ENCODE measurements around the gene PCED1B.
"Not testable (repeated sequence)": the region's sequence is repeated elsewhere in the genome, so short reads cannot be mapped to it uniquely, and the experiment has no call there.

The PCED1B gene

GRCh38 chr12:47088021-47088944, 8.9 kb downstream of the PCED1B start:
- DNase-seq, result no peak

DNA sequence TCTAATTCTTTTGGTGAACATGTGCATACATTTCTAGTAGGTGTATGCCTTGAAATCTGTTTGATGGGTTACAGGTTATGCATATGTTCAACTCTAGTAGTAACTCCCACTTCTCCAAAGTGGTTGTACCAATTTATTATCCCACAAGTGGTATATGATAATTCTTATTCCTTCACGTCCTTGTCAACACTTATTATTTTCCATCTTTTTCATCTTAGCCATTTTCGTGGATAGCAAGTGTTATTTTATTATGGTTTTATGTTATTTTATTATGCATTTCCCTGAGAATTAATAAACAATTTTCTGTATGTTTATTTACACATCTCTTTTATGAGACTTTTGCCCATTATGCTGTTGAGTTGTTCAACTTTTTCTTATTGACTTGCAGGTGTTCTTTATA, 11.6 kb downstream of the PCED1B start:
- no peak for DNase-seq

DNA sequence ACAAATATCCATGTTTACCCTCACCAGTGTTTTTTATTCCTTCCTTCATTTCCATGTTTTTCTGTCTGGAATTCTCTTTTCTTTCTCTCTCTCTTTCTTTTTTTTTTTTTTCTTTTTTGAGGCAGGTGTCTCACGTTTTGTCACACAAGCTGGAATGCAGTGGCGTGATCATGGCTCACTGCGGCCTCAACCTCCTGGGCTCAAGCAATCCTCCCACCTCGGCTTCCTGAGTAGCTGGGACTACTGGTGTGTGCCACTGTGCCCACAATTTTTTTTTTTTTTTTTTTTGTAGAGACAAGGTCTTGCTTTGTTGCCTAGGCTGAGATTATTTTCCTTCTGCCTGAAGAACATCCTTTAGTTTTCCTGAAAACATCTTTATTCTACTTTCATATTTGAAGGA, 15.4 kb downstream of the PCED1B start:
- DNase-seq, result no peak

DNA sequence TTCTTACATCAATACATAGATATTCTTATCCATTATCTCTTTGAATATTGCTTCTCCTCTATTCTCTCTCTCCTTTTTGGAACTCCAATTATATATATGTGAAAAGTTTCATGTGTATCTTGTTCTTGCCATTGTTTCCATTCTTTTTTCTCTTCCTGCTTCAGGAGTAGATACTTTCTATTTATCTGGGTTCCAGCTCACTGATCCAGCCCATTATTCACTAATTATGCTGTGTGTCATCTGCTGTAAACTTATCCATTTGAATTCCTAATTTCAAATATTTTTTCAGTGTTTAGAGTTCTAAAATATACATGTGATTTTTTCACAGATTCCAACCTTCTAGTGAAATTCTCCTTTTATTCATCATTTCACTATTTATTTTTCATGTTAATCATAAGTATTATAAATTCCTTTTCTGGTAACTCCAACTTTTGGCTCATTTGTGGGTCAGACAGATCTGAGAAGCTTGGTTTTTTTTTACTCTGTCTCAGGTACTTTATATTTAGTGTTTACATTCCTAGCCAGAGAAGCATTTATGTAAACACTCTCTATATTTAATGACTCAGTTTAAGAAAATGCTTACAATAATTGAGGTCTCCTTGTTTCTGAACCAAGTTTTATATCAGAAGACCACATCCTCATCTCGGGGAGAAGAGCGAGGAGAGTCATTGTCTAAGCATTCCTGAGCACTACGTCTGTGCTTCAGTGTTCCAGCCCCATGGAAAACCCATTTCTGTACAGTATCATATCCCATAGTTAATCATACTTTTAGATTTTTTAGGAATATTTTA, 16.2 kb downstream of the PCED1B start:
- DNase-seq, result no peak

DNA sequence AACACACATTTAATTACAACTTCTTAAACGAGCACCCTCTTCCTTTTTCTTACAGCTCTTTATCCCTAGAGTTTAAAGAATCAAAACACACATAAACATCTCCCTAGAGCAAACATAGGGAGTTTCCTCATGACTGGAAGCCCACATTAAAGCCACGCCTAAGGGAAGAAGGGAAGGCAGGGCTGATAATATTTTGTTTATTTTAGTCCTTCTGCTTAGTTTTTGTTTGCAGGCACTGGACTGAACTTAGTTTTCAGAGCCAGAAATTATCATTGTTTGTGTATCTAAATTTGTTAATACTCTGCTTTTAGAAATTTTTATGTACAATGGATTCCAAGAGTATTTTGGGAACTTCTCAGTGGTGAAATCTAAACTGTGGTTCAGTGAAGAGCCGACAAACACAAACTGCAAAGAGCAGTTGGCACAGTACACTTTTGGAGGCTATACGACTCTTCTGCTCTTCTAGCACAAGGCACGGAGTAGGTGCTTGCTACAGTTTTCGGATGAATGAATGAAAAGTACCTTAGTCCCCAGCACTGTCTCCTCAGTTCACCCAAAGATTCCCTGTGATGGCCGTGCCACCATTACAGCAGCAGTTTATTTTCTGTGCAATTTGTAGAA, 18.0 kb downstream of the PCED1B start:
- no peak for DNase-seq

GRCh38 chr12:47098099-47098498, 18.7 kb downstream of the PCED1B start:
- no peak for DNase-seq

- DNase-seq, result no peak
These were observed 20.2 kb downstream of the PCED1B start for GRCh38 chr12:47099610-47100009.

DNA sequence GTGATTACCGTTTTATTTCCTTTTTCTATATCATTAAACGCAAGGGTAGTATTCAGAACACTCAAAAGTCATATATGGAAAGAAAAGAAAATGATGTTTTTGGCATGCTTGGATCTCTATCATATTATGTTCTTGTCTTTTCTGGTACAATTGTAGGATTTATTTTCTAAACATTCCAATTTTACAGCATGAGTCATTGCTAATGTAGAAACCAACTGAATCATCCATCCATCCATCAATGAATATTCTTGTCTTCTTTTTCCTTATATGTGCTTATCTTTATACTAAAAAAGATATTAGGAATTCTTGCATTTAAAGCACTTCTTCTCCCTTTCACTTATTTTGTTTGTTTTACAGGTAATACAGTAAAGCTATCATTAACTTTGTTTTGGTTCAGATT, 20.7 kb downstream of the PCED1B start:
- no peak for DNase-seq

DNA sequence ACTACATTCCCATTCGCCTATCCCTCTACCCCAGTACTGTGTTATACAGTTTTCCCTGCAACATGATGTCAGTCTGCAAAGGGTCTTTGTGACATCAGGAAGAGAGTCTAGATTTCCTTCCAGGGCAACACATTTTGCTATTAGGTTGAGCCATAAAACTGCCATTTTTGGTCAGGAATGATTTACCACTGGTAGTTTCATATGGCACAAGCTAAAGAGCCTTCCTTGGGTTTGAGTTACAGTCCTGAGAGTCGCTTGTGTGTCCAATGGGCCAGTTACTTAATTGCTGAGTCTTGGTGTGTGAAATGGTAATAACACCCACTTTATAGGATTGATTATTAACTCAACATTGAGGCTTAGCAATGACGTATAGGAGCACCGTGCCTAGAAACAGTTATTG, 23.0 kb downstream of the PCED1B start:
- DNase-seq, result no peak

GRCh38 chr12:47102845-47103651, 23.6 kb downstream of the PCED1B start:
- no peak for DNase-seq

GRCh38 chr12:47105914-47106674, 26.7 kb downstream of the PCED1B start:
- DNase-seq, result no peak

DNA sequence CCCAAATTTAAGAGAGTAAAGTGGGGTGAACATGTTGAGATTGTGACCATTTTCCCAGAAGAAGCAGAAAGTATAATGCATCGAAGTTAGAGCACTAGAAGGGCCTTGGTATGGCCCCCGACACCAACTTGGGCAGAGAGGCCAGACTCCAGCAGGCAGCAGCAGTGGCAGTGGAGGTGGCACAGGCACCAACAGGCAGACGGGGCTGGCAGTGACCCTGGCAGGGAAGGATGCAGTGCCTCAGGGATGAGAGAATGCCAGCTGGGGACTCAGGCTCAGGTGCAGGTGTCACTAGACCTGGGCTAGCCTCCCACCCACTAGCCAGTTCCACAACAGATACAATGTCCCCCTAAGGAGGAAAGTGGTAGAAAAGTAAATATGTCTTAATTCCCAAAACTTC, 28.0 kb downstream of the PCED1B start:
- no peak for DNase-seq

GRCh38 chr12:47107926-47108325, 28.5 kb downstream of the PCED1B start:
- DNase-seq, result no peak

GRCh38 chr12:47110011-47110541, 30.7 kb downstream of the PCED1B start:
- no peak for DNase-seq

DNA sequence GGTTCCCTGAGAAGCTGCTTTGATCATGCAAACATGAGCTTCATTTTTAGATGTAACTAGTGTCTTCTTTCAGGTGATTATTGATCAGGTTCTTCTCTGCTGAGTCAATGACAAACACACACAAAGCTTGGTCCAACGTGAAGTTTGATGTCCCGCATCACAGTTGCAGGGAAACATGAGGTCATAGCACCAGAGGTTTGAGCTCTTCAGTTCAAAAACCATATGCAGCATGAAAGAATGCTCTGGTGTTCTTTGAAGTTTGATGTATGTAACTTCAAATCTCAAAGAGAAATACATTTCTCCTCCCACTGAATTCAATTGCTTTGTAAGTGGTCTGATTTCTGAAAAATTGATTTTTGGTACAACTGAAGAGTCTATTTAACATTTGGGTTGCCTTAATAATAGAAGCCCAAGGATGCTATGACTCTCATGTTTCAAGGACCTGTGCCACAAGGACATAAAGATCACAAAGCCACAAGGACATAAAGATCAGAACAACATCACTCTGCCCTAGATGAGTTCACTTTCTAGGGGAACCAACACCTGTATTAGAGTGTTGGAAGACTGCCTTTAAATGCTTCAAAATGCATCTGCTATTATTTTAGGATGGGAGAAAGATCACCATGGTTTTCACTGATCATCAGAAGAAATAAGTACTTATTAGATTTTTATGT, 31.4 kb downstream of the PCED1B start:
- DNase-seq, result no peak

DNA sequence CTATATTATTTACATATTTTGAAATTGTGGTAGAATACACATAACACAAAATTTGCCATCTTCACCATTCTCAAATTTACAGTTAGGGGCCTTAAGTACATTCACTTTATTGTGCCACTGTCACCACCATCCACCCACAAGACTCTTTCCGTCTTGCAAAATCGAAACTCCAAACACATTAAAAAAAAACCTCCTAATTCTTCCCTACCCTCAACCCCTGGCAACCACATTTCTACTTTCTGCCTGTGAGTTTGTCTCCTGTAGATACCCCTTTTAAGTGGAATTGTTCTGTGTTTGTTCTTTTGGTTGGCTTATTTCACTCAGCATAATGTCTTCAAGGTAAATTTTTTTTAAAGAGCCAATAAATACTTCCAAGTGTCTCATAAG, 32.0 kb downstream of the PCED1B start:
- DNase-seq, result no peak

DNA sequence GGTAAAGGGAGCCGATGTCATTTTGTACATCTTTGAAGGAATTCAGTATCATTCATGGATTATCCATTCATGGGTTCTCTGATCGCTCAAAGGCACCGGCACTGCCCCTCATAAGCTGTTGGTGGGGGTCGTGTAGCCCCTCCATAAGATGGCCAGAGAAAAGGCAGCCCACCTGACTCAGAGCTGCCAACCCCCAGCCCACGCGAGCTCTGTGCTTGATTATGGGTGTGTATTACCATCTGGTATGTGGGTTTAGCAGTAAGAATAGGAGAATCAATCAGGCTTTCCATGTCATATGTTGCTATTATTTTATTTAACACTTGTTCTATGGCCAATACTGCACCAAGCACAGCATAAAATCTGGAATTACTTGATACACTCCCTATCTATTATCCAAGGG, 32.4 kb downstream of the PCED1B start:
- no peak for DNase-seq

GRCh38 chr12:47112679-47113078, 33.3 kb downstream of the PCED1B start:
- DNase-seq, result no peak

- no peak for DNase-seq
These were observed 35.1 kb downstream of the PCED1B start for GRCh38 chr12:47114481-47114892.

- DNase-seq, result not testable (repeated sequence)
These were observed 37.9 kb downstream of the PCED1B start for GRCh38 chr12:47117305-47117704.
